Stimulated activated CD4-positive, alpha-beta T cell treated with anti-CD3 and anti-CD28 coated beads, Interleukin-4, amount 100 ng/mL, for 48 hours (primary cell): ENCODE measurements around the gene GLDN.

Experiments used
- DNase-seq, 2 donors: peaks; one replicate each; pipeline ENCODE4 v3.0.0-alpha.2; 2020; ENCODE audit warnings: low read depth in 2 of 2

GLDN gene

DNA sequence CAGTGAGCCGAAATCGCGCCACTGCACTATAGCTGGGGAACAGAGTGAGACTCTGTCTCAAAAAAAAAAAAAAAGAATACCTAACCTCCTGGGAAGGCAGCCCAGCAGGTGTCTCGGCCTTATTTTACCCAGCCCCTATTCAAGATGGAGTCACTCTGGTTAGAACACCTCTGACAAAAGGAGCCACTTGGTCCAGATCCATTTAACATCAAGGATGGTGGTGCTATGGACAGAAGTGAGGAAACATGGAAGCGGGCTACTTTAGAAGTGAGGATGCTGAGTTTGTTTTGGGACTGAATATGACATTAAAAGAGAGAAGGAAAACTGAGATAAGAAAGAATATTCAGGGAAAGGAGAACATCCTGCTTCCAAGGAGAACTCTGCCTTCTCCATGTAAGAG is 14.7 kb downstream of the GLDN start:
- no peak for DNase-seq

DNA sequence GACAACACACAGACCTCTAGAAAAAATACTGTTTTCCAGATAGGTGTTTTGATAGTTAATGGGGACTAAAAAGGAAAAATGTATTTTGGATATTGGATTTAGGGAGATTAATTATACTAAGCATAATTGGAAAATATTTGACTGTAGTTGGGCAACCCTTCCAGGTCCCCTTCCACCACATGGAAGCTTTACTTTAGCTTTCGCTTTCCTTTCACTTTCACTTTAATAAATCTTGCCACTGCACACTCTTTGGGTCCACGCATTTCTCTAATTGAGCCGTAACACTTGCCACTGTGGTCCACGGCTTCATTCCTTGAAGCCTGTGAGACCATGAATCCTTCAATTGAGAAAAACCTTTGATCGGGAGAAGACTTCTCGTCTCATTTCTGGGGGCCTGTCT is 15.5 kb downstream of the GLDN start:
- no peak for DNase-seq

GRCh38 chr15:51359981-51360380 is 18.5 kb downstream of the GLDN start:
- DNase-seq: no peak

DNA sequence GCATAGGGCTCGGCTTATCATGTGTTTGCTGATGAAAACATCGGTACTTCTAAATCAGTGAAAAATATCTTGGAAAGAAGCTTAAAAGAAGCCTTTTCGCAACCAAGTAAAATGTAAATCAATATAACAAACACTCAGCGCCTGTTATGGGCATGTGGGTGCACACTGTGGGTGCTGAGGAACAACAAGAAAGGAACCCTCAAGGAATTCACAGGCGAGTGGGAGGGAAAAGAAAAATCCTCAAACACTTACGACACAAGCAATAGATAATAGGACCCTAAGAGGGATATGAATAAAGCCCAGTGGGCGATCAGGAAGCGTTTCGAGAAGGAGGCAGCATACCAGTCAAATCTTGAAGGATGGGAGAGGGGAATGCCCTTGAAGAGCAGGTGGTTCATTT is 21.9 kb downstream of the GLDN start:
- no peak for DNase-seq

DNA sequence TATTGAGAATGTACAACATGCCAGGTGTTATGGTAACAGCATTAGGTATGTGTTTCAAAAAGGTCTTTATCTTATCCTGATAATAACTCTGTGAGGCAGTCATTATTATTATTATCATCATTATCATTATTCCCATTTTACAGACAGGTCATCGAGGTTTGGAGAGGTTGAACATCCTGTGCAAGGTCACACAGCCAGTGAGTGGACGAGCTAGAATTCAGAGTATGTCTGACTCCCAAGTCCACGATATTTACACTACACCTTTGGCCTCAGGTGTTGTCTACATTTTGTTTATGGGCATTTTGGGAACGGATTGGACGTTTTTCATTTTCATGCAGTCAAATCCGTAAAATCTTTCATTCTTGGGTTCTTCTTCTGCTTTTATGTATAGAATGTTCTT is 24.0 kb downstream of the GLDN start:
- DNase-seq: no peak

GRCh38 chr15:51366071-51366470 is 24.6 kb downstream of the GLDN start:
- no peak for DNase-seq

- DNase-seq: no peak
These were observed 25.5 kb downstream of the GLDN start for GRCh38 chr15:51366920-51367319.

- no peak for DNase-seq
These were observed 26.0 kb downstream of the GLDN start for GRCh38 chr15:51367322-51367976.

DNA sequence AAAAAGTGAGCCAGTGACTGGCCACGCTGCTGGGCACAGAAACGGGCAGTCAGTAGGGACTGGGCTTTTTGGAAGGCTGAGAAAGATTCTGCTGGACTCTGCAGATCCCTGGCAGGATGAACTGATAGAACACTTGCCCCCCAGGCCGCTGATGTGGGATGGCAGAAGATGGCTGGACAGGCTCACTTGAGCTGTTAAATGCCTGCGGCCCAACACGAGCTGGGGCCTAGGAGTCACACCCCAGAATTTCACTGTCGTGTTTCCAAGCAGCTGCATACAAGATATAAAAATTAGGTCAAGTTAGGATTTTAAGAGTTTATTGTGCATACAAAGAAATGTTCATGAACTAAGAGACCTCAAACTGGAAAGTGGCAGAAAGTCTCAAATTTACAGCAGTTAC is 26.9 kb downstream of the GLDN start:
- no peak for DNase-seq

DNA sequence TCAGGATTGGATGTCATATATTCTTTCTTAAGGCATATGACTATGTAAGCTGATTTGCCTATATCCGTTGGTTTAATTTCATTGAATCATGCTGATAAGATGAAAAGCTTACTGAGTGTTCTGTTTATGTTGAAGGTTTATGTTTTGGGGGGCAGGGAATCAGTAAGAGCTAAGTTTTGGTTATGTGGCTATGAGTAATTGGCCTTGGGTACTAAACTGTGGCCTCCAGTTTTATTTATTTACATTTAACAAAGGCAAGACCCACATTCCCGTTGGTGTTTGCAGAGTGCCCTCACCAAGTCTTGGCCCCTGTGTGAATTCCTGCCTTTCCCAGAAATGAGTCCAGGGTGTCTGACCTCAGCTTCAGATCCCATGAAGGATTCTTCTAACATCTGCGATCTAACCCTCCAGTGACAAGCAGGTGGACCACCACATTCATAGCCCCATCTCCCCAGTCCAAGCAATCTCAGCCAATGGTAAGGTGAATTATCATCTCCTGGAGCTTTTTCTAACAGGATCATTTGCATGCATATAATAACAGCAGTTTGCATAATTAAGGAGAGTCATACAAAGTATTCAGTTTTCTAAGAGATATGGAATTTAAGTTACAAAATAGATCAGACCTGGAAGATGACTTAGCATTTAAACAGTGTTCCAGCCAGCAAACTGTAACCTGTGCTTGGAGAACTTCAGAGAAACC is 27.4 kb downstream of the GLDN start:
- no peak for DNase-seq

- no peak for DNase-seq
These were observed 28.0 kb downstream of the GLDN start for GRCh38 chr15:51369451-51369761.

GRCh38 chr15:51371266-51371665 is 29.8 kb downstream of the GLDN start:
- no peak for DNase-seq

DNA sequence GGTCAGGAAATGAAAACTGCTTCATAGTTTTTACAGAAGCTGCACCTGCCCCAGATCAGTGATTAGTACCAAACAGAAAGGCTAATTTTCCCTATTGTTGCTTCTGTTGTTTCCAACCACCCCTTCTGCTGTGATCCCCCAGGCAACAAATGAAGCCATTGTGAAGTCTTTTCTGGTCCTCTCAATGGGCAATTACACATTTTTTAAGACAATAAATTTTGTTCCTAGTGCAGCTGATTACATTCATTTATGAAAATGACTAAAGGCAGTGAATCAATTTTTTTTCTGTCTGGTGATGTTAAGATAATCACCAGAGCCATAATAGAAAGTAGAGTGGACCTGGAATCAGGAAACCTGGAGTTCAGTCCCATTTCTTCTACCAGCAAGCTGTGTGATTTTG is 32.7 kb downstream of the GLDN start:
- no peak for DNase-seq

DNA sequence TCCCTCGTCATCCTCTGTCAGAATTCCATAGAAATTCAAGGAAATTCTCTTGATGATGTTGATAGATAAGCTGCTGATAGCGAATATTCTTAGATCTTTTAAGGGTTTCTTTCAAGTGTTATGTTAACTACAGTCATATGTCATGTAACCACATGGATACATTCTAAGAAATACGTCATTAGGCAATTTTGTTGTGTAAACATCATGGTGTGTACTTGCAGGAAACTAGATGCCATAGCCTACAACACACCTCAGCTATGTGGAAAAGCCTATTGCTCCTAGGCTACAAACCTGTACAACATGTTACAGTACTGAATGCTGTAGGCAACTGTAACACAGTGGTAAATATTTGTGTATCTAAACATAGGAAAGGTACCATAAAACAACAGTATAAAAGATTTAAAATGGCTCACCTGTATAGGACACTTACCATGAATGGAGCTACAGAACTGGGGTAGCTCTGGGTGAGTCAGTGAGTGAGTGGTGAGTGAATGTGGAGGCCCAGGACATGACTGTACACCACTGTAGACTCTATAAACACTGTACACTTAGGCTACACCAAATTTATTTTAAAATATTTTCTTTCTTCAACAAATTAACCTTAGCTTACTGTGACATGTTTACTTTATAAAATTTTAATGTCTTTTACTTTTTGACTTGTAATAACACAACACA is 34.6 kb downstream of the GLDN start:
- DNase-seq: no peak

DNA sequence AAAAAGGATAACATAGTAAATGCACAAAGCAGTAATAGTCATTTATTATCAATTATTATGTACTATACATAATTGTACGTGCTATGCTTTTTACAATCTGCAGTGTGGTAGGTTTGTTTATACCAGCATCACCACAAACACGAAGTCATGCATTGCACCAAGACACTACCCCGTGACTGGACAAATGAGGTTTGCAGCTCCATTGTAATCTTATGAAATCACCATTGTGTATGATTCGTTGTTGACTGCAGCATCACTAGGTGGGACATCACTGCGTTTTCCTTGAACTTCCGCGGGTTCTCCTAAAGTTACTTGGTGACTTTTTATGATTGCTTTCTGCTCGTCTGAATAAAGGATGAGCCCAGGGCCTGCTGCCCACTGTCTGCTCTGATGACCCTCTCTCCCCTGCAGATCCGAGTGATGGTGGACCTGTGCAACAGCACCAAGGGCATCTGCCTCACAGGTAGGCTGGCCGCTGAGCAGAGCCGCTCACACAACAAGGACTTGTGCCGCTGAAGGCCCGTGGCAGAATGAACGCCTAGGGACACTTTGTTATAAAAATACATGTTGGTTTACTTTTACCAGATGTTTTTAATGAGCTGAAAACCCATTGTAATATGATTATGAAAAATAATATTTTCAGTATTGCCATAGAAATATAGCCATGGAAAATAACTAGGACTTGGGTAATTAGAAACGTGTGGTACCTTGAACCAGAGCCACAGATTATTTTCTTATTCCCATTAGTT is 35.8 kb downstream of the GLDN start:
- no peak for DNase-seq

DNA sequence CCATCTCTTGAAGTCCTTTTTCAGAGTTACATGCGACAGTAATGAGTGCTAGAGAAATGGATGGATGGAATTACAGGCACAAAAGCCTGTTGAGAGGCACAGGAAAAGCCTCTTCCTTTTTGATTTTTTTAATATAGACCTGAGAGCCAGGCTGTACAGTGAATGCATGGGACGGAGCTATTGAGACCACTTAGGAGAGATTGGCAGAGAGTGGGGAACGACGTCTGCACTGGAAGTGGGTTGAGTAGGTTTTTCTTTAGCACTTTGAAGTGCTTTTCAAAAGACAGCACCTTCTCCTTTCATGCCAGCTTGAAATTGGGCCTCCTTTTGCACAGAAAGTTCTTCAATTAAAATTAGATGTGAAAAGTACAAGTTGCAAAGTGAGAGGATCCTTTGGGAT is 37.0 kb downstream of the GLDN start:
- no peak for DNase-seq

DNA sequence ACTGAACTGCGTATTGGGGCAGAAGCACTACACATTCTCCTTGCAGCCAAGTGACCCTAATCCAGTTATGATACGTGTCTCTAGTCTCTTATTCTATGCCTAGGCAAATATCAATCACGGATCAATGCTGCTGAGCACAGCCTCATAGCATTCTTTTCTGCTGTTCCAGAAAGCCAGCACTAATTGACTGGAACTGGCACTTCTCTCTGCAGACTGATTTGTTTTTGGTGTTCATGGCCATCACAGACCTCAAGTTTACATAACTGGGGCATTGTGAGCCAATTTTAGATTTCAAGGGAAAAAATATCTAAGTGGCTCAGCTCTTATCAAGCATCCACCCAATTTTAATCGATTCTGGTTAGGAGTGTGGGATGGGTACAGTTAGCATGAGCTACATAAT is 37.9 kb downstream of the GLDN start:
- no peak for DNase-seq

DNA sequence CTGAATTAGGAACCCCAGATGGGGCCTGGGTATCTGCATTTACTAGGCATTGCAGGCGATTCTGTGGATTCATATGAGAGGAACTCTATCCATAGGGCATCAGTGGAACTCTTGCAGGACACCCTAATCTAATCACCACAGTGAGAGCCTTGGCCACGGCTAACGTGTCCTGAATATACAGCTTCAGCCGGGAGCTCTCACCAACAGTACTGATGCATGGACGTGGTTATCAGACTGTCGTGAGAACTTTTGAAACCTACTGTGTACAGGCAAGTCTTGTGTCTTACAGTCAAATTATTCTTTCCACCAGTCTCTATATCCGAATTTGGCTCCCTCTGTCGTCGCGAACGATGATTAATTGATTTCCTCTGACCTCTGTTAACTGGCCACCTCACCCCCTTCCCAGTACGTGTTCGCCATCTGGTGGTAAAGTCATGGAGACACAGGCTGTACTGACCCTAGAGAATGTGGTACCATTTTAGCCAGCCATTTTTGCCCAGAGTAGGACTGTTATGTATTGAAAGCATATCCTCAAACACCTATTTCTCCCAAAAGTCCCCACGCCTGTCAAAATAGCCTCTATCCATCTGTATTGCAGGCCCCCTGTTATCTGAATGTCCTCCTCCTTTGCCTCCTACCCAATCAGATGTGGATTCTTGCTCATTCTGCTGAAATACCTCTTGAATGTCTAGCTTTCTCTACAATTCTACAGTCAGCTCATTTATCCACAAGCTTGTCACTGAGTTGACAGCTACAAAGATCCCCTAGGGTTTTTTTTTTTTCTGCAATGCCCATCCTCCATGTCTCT is 39.7 kb downstream of the GLDN start:
- DNase-seq: peak in 1 of 2 donors; percentile 2

DNA sequence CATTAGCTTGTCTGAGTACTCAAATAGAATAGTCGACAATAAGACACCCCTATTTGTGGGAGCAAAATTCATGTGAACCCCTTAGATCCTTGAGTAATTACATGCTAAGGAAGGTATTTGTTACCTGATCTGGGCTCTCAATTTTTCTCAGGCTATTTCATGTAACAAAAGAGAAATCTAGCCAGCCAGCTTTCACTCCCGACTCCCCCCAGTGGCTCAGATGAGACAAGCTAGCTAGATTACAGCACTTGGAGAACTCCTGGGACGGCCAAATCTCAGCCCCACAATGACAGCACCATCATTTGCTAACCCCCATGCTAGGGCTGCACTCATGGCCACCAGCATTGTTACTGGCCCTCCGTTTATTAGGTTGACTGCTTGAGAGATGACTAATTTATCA is 41.3 kb downstream of the GLDN start:
- peak in 1 of 2 donors; percentile 5 for DNase-seq

- no peak for DNase-seq
These were observed 44.6 kb downstream of the GLDN start for GRCh38 chr15:51386029-51386428.

DNA sequence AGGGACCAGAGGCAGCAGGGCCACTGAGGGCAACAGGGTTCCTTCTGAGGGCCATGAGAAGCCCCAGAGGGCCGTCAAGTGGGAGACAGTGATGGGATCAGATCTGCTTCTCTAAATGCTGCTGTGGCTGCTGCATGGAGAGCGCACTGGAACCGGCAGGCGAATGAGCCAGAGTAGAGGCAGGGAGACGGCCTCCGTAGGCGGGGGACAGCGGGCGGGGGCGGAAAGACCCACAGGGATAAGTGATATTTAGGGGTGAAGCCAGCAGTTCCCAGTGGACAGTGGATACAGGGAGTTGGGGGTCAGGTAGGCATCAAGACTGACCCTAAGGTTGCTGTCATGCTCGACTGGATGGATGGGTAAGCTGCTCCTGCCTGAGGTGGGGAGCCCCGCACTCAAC is 45.0 kb downstream of the GLDN start:
- DNase-seq: no peak
